Adrenal gland (tissue), 5 donors: Measurements from ENCODE around the gene PREB.

Experiments used
- CTCF ChIP-seq, 6 experiments: fragments of 450-650 bp in 4 of 6; fragments of 200-600 bp in 2 of 6; sonication (generic) in 1 of 6; IDR thresholded peaks; 1 replicate in 5 of 6; 2 replicates in 1 of 6; pipeline versions ENCODE4 v1.5.1 to v1.8.0; 2016 to 2021; ENCODE audit warnings: antibody characterized with exemption in 6 of 6, mild to moderate bottlenecking in 2 of 6, moderate library complexity in 1 of 6
- POLR2A ChIP-seq, 2 donors: fragments of 450-650 bp; IDR thresholded peaks; one replicate each; pipeline ENCODE4 v1.6.1; 2017; ENCODE audit warnings: antibody characterized with exemption in 2 of 2, mild to moderate bottlenecking in 2 of 2, moderate library complexity in 1 of 2
- donor health status: DM: no; HTN: no; CAD: no.

DNA sequence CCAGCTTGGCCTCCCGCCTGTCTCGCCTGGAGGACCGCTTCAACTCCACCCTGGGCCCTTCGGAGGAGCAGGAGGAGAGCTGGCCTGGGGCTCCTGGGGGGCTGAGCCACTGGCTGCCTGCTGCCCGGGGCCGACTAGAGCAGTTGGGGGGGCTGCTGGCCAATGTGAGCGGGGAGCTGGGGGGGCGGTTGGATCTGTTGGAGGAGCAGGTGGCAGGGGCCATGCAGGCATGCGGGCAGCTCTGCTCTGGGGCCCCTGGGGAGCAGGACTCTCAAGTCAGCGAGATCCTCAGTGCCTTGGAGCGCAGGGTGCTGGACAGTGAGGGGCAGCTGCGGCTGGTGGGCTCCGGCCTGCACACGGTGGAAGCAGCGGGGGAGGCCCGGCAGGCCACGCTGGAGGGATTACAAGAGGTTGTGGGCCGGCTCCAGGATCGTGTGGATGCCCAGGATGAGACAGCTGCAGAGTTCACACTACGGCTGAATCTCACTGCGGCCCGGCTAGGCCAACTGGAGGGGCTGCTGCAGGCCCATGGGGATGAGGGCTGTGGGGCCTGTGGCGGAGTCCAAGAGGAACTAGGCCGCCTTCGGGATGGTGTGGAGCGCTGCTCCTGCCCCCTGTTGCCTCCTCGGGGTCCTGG, 51.5 kb downstream of the PREB start:
- TF ChIP-seq POLR2A (IDR thresholded peaks at IDR 0.05) (no peak), CTCF (IDR thresholded peaks at IDR 0.05) (no peak)
